WTC11 (cell line): ENCODE data around the gene B4GALNT2. TPM values are rescaled to one million over a fixed set of nuclear protein-coding genes. Genes with fewer than 3 reads are reported as not detected.

Experiments used
- ATAC-seq: fragments of 200-7000 bp; cut with Tn5 transposase; 2 replicates; pipeline ENCODE4 v1.10.0; 2021; ENCODE audit warnings: mild to moderate bottlenecking, moderate library complexity
- CTCF ChIA-PET: fragments of 300-600 bp; sonication (Branson Sonifier 250); formaldehyde crosslinking; loops from one replicate; lab custom pipeline; 2021; ENCODE audit warnings: antibody characterized with exemption; lab: Charles Lee
- POLR2A ChIA-PET: fragments of 350-600 bp; sonication (Branson Sonifier 250); formaldehyde crosslinking; loops from one replicate; lab custom pipeline; 2021; ENCODE audit warnings: antibody characterized with exemption; lab: Charles Lee
- DNase-seq: peaks from one replicate; pipeline ENCODE4 v3.0.0; 2021; ENCODE audit warnings: low spot score
- H3K27ac Mint-ChIP-seq: 2 replicates; pipeline ENCODE4 v1.8.0; 2021; ENCODE audit warnings: mixed read lengths
- H3K27me3 Mint-ChIP-seq: 2 replicates; pipeline ENCODE4 v1.8.0; 2021; ENCODE audit warnings: low read depth, mild to moderate bottlenecking, moderate library complexity, mixed read lengths
- H3K36me3 Mint-ChIP-seq: 2 replicates; pipeline ENCODE4 v1.8.0; 2021; ENCODE audit warnings: mixed read lengths
- H3K4me1 Mint-ChIP-seq: 2 replicates; pipeline ENCODE4 v1.8.0; 2022; ENCODE audit warnings: mixed read lengths
- H3K4me3 Mint-ChIP-seq: 2 replicates; pipeline ENCODE4 v1.8.0; 2021; ENCODE audit warnings: mild to moderate bottlenecking, moderate library complexity, mixed read lengths
- H3K9me3 Mint-ChIP-seq: 2 replicates; pipeline ENCODE4 v1.8.0; 2021; ENCODE audit warnings: mixed read lengths
- CBFB ChIP-seq: sonication (generic); formaldehyde crosslinking; IDR thresholded peaks from 2 replicates; pipeline ENCODE4 v1.8.1; 2022; ENCODE audit warnings: mild to moderate bottlenecking, low read depth, missing genetic modification reagents
- CTCF ChIP-seq: fragments of 200-600 bp; IDR thresholded peaks from 2 replicates; pipeline ENCODE4 v1.8.0; 2022; ENCODE audit warnings: antibody characterized with exemption
- EMX1 ChIP-seq: fragments of 250-450 bp; sonication (Bioruptor Pico); IDR thresholded peaks from 2 replicates; pipeline ENCODE4 v1.8.0; 2021; ENCODE audit warnings: mild to moderate bottlenecking
- ESRRA ChIP-seq: sonication (generic); formaldehyde crosslinking; IDR thresholded peaks from 2 replicates; pipeline ENCODE4 v1.8.1; 2022; ENCODE audit warnings: mild to moderate bottlenecking, missing genetic modification reagents, borderline replicate concordance
- IRF2 ChIP-seq: sonication (generic); formaldehyde crosslinking; IDR thresholded peaks from 2 replicates; pipeline ENCODE4 v1.8.0; 2022; ENCODE audit warnings: low read depth, missing genetic modification reagents, borderline replicate concordance
- JAZF1 ChIP-seq: fragments of 250-450 bp; sonication (Bioruptor Pico); IDR thresholded peaks from 2 replicates; pipeline ENCODE4 v1.9.0; 2021; ENCODE audit warnings: moderate library complexity, mild to moderate bottlenecking, inconsistent platforms
- OVOL2 ChIP-seq: fragments of 250-450 bp; sonication (Bioruptor Pico); IDR thresholded peaks from 2 replicates; pipeline ENCODE4 v1.9.0; 2021; ENCODE audit warnings: mild to moderate bottlenecking, borderline replicate concordance
- STAT6 ChIP-seq: sonication (generic); formaldehyde crosslinking; conservative IDR thresholded peaks from 2 replicates; pipeline ENCODE4 v1.8.1; 2023; ENCODE audit warnings: mild to moderate bottlenecking, low read depth, missing genetic modification reagents, moderate library complexity
- ZBTB43 ChIP-seq: sonication (generic); formaldehyde crosslinking; IDR thresholded peaks from 2 replicates; pipeline ENCODE4 v1.8.1; 2023; ENCODE audit warnings: mild to moderate bottlenecking, missing genetic modification reagents
- ZNF121 ChIP-seq: sonication (generic); formaldehyde crosslinking; IDR thresholded peaks from 2 replicates; pipeline ENCODE4 v1.8.0; 2023; ENCODE audit warnings: missing genetic modification reagents
- ZNF219 ChIP-seq: sonication (generic); formaldehyde crosslinking; IDR thresholded peaks from 2 replicates; pipeline ENCODE4 v1.8.0; 2023; ENCODE audit warnings: missing genetic modification reagents, mild to moderate bottlenecking, borderline replicate concordance
- total RNA-seq: library from RNA; stranded (reverse); gene quantifications from 3 replicates; pipeline ENCODE4 v1.2.3, GENCODE V29; 2021
- TF ChIP-seq, protein P1 (sequence below): sonication (generic); formaldehyde crosslinking; IDR thresholded peaks from 2 replicates; pipeline ENCODE4 v1.8.0; 2023; ENCODE audit warnings: missing genetic modification reagents
- TF ChIP-seq, protein P2 (sequence below): sonication (generic); formaldehyde crosslinking; IDR thresholded peaks from 2 replicates; pipeline ENCODE4 v1.8.1; 2022; ENCODE audit warnings: mild to moderate bottlenecking, moderate library complexity, missing genetic modification reagents
- TF ChIP-seq, protein P3 (sequence below): sonication (generic); formaldehyde crosslinking; IDR thresholded peaks from 2 replicates; pipeline ENCODE4 v1.8.0; 2023; ENCODE audit warnings: missing genetic modification reagents, mild to moderate bottlenecking, borderline replicate concordance
- TF ChIP-seq, protein P4 (sequence below): sonication (generic); formaldehyde crosslinking; IDR thresholded peaks from 2 replicates; pipeline ENCODE4 v1.8.1; 2023; ENCODE audit warnings: mild to moderate bottlenecking, moderate library complexity, missing genetic modification reagents
- TF ChIP-seq, protein P5 (sequence below): fragments of 250-450 bp; sonication (Bioruptor Pico); IDR thresholded peaks from 2 replicates; pipeline ENCODE4 v1.9.0; 2021; ENCODE audit warnings: mild to moderate bottlenecking
- TF ChIP-seq, protein P6 (sequence below): sonication (generic); formaldehyde crosslinking; IDR thresholded peaks from 2 replicates; pipeline ENCODE4 v1.8.0; 2022; ENCODE audit warnings: mild to moderate bottlenecking, missing genetic modification reagents

B4GALNT2 gene
- total RNA-seq, 1 experiment from 2014 or later = 0.04 TPM

GRCh38 chr17:49219987-49220386 lies 87.4 kb downstream of the B4GALNT2 start:
- Mint-ChIP-seq H3K27ac (no peak overlapping the region), H3K4me1 (peaks cover 32% of the 10 kb centered on the region), H3K9me3 (no peaks in the 10 kb centered on the region), H3K36me3 (no peaks in the 10 kb centered on the region), H3K27me3 (peaks cover 40% of the 10 kb centered on the region), H3K4me3 (no peak overlapping the region)
- CTCF ChIA-PET = interaction anchor here (0.5 kb wide), 1 partner anchor 10 kb away, joined by 4 read pairs; the partner anchor contains the start of genes ABI3 and GNGT2
- ATAC-seq = no peak
- DNase-seq = no peak
- POLR2A ChIA-PET = no interaction called here
- TF ChIP-seq, protein P1, sequence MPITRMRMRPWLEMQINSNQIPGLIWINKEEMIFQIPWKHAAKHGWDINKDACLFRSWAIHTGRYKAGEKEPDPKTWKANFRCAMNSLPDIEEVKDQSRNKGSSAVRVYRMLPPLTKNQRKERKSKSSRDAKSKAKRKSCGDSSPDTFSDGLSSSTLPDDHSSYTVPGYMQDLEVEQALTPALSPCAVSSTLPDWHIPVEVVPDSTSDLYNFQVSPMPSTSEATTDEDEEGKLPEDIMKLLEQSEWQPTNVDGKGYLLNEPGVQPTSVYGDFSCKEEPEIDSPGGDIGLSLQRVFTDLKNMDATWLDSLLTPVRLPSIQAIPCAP (CRISPR knock-in tag) = no peak
- TF ChIP-seq, protein P2, sequence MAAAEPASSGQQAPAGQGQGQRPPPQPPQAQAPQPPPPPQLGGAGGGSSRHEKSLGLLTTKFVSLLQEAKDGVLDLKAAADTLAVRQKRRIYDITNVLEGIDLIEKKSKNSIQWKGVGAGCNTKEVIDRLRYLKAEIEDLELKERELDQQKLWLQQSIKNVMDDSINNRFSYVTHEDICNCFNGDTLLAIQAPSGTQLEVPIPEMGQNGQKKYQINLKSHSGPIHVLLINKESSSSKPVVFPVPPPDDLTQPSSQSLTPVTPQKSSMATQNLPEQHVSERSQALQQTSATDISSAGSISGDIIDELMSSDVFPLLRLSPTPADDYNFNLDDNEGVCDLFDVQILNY (CRISPR knock-in tag) = no peak
- TF ChIP-seq, protein P3, sequence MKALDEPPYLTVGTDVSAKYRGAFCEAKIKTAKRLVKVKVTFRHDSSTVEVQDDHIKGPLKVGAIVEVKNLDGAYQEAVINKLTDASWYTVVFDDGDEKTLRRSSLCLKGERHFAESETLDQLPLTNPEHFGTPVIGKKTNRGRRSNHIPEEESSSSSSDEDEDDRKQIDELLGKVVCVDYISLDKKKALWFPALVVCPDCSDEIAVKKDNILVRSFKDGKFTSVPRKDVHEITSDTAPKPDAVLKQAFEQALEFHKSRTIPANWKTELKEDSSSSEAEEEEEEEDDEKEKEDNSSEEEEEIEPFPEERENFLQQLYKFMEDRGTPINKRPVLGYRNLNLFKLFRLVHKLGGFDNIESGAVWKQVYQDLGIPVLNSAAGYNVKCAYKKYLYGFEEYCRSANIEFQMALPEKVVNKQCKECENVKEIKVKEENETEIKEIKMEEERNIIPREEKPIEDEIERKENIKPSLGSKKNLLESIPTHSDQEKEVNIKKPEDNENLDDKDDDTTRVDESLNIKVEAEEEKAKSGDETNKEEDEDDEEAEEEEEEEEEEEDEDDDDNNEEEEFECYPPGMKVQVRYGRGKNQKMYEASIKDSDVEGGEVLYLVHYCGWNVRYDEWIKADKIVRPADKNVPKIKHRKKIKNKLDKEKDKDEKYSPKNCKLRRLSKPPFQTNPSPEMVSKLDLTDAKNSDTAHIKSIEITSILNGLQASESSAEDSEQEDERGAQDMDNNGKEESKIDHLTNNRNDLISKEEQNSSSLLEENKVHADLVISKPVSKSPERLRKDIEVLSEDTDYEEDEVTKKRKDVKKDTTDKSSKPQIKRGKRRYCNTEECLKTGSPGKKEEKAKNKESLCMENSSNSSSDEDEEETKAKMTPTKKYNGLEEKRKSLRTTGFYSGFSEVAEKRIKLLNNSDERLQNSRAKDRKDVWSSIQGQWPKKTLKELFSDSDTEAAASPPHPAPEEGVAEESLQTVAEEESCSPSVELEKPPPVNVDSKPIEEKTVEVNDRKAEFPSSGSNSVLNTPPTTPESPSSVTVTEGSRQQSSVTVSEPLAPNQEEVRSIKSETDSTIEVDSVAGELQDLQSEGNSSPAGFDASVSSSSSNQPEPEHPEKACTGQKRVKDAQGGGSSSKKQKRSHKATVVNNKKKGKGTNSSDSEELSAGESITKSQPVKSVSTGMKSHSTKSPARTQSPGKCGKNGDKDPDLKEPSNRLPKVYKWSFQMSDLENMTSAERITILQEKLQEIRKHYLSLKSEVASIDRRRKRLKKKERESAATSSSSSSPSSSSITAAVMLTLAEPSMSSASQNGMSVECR = no peak
- TF ChIP-seq STAT6 (CRISPR knock-in tag) (no peak), ZNF219 (CRISPR knock-in tag) (no peak), EMX1 (CRISPR knock-in tag) (no peak), ESRRA (CRISPR knock-in tag) (no peak), IRF2 (CRISPR knock-in tag) (no peak), ZBTB43 (CRISPR knock-in tag) (no peak), CBFB (CRISPR knock-in tag) (no peak), JAZF1 (no peak), CTCF (no peak), ZNF121 (no peak), OVOL2 (CRISPR knock-in tag) (no peak)
- TF ChIP-seq, protein P4, sequence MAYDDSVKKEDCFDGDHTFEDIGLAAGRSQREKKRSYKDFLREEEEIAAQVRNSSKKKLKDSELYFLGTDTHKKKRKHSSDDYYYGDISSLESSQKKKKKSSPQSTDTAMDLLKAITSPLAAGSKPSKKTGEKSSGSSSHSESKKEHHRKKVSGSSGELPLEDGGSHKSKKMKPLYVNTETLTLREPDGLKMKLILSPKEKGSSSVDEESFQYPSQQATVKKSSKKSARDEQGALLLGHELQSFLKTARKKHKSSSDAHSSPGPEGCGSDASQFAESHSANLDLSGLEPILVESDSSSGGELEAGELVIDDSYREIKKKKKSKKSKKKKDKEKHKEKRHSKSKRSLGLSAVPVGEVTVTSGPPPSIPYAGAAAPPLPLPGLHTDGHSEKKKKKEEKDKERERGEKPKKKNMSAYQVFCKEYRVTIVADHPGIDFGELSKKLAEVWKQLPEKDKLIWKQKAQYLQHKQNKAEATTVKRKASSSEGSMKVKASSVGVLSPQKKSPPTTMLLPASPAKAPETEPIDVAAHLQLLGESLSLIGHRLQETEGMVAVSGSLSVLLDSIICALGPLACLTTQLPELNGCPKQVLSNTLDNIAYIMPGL = no peak
- TF ChIP-seq, protein P5, sequence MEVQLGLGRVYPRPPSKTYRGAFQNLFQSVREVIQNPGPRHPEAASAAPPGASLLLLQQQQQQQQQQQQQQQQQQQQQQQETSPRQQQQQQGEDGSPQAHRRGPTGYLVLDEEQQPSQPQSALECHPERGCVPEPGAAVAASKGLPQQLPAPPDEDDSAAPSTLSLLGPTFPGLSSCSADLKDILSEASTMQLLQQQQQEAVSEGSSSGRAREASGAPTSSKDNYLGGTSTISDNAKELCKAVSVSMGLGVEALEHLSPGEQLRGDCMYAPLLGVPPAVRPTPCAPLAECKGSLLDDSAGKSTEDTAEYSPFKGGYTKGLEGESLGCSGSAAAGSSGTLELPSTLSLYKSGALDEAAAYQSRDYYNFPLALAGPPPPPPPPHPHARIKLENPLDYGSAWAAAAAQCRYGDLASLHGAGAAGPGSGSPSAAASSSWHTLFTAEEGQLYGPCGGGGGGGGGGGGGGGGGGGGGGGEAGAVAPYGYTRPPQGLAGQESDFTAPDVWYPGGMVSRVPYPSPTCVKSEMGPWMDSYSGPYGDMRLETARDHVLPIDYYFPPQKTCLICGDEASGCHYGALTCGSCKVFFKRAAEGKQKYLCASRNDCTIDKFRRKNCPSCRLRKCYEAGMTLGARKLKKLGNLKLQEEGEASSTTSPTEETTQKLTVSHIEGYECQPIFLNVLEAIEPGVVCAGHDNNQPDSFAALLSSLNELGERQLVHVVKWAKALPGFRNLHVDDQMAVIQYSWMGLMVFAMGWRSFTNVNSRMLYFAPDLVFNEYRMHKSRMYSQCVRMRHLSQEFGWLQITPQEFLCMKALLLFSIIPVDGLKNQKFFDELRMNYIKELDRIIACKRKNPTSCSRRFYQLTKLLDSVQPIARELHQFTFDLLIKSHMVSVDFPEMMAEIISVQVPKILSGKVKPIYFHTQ (CRISPR knock-in tag) = no peak
- TF ChIP-seq, protein P6, sequence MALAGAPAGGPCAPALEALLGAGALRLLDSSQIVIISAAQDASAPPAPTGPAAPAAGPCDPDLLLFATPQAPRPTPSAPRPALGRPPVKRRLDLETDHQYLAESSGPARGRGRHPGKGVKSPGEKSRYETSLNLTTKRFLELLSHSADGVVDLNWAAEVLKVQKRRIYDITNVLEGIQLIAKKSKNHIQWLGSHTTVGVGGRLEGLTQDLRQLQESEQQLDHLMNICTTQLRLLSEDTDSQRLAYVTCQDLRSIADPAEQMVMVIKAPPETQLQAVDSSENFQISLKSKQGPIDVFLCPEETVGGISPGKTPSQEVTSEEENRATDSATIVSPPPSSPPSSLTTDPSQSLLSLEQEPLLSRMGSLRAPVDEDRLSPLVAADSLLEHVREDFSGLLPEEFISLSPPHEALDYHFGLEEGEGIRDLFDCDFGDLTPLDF (CRISPR knock-in tag) = no peak
